LoVo (cell line): Measurements from ENCODE around the gene BCL2L14.

Experiments used
- DNase-seq: peaks from one replicate; pipeline ENCODE4 v3.0.0-alpha.2; 2016; ENCODE audit warnings: low spot score

The BCL2L14 gene, protein sequence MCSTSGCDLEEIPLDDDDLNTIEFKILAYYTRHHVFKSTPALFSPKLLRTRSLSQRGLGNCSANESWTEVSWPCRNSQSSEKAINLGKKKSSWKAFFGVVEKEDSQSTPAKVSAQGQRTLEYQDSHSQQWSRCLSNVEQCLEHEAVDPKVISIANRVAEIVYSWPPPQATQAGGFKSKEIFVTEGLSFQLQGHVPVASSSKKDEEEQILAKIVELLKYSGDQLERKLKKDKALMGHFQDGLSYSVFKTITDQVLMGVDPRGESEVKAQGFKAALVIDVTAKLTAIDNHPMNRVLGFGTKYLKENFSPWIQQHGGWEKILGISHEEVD

DNA sequence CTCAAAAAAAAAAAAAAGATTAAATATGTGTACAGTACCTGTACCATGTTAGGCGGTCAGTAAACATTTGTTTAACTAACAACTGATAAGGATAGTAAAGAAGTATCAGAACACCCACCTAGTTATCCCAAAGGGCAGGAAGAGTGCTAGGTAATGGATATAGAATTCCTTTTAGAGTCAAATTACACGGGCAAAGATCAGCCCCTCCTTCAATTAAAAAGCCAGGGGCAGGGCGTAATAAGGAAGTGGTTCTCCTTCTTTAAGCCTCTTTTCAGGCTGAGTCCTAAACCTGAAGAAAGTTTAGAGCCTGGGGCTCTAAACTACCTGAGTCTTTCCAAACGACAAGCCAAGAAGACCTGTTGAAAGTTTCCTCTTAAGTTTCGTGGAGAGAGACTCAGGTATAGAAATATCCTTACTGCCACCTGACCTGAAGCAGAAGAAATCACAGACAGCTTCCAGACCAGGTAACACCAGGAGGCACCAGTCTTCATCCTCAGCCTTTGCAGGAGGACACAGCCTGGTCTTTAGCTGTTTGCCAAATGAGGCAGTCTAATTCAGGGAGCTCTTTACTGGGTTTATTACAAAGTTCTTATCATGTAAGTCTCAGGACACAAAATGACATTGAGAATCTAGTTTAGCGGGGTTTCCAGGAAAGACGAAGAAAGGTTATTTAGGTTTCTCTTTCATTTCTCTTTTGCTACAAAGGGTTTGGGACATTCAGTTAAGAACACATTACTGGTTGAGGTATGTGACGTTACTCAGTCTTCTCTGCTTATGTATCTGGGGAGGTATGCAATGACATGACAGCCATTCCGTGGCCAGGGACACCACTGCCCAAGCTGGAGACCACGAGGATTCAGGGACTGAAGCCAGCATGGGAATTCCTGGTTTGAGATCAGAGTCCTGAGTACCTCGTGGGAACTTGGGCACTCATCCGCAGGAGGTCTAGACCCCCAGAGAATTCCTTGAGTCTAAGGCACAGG is at the start of gene BCL2L14:
Gene BCL2L14, plus strand, starts transcription at position 266 of the 983 bp plus-strand sequence. CDS start 8,367 bp downstream, outside the sequence.
- DNase-seq, result peak; percentile 81

DNA sequence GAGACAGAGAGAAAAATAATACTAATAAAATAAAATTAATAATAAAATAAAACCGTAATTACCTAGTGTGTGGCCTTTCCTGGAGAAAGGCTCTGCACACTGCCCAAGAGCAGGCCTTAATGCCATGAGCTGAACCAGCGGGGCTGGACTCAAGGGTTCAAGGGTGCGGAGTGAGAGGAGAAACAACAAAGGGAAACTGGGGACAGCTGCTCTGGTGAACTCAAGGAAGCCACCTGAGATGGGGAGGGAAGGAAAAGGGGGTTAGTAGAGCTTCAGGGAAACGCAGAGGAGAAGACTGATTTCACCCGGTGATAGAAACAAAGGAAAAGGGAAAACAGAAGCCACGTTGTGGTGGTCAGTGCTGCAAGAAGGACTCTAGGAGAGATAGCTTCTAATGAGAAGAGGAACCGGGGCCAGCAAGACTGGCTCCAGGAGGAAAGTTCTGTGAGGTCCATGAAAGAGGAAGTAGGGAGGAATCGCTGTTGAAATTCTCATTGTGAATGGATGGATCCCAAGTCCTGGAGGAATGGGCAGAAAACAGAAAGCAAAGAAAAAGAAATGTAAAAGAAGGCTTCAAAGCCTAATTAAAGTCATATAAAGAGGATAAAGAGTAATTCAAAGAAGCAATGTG is 48.3 kb upstream of the BCL2L14 start:
- DNase-seq, result no peak

GRCh38 chr12:12023456-12023855 is 47.3 kb upstream of the BCL2L14 start:
- DNase-seq, result no peak

DNA sequence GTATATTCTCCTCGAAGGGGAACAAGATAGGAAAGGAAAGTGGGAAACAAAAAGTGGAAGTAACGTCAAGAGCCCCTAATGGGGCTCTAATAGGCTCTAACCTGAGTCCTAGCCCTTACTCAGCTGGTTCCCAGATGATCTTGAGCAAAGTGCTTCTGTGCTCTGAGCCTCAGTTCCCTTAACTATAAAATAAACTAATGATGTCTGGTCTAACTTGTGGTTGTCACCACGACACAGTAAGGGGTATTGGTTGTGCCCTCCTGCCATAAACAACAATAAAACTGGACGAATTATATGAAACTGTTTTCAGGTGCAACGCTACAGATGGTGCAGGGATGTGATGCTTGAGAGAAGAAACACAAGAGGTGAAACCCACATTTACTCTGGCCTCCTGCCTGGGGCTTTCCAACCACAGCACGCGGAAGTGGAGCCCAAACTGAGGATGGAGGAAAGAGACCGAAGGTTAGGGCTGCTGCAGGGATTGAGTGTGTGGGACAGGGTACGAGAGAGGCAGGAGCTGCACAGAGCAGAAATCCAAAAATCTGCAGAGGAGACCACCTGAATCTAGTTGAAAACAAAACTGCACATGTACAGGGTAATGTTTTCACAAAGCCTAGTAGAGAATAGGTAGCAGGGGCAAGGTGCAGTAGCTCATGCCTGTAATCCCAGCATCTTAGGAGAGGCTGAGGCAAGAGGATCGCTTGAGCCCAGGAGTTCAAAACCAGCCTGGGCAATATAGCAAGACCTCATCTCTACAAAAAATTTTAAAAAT is 45.6 kb upstream of the BCL2L14 start:
- no peak for DNase-seq

- no peak for DNase-seq
Observed at GRCh38 chr12:12025799-12026386, 44.8 kb upstream of the BCL2L14 start.

DNA sequence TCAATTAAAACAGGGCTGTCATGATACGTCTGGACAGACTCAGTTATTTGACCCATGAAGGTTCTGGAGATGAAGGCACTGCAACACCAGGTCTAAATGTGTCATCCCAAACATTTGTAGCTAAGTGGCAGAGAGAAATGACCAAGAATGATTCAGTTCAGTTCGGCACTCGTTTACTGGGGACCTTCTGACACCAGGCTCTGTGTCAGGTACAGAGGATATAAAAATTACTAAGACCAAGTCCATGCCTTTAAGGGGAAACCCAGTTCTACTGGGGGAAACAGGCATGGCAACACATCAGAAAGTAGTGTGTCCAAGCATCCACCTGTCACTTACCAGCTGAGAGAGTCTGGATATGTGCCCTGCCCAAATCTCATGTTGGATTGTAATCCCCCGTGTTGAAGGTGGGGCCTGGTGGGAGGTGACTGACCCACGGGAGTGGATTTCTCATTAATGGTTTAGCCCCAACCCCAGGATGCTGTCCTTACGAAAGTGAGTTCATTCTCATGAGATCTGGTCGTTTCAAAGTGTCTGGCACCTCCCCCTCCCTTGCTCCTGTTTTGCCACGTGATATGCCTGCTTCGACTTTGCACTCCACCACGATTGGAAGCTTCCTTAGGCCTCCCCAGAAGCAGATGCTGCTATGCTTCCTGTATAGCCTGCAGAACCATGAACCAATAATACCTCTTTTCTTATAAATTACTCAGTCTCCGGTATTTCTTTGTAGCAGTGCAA is 41.9 kb upstream of the BCL2L14 start:
- no peak for DNase-seq

- DNase-seq, result no peak
Observed at GRCh38 chr12:12029653-12030052, 41.1 kb upstream of the BCL2L14 start.

DNA sequence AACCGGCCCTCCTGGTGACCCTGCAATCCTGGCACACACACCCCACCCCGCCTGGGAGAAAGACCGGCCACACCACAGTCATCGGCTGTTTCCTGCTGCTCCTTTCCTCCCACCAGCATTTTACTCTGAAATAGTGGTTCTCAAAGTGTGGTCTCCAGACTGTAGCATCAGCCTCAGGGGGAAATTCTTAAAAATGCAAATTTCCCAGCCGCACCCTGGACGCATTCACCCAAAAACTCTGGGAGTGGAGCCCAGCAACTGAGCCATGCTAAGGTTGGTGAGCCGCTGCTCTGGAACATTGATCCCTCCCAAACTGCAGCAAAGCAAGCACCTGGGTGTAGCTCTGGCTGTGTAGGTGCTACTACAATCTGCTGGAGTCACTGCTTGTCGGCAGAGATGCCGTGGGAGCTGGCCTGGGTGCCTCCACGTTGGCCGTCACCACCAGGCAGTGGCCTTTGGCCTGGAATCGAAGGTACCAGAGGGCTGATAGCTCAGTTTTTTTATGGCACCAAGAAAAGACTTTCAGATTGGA is 38.4 kb upstream of the BCL2L14 start:
- DNase-seq, result no peak

- peak; percentile 90 for DNase-seq
Observed at GRCh38 chr12:12032851-12033797, 37.6 kb upstream of the BCL2L14 start.

- DNase-seq, result no peak
Observed at GRCh38 chr12:12033824-12034223, 36.9 kb upstream of the BCL2L14 start.

GRCh38 chr12:12034344-12034743 is 36.4 kb upstream of the BCL2L14 start:
- no peak for DNase-seq

DNA sequence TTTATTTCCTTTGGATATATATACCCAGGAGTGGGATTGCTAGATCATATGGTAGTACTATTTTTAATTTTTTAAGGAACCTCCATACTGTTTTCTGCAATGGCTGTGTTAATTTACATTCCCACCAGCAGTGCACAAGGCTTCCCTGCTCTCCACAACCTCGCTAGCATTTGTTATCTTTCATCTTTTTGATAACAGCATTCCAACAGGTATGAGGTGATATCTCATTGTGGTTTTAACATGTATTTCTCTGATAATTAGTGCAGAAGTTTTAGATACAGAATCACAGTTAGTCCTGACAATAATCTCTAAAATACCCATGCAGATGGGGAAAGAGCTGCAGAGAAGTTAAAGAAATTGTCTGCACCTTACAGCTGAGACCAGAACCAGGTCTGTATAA is 35.5 kb upstream of the BCL2L14 start:
- no peak for DNase-seq

- DNase-seq, result no peak
Observed at GRCh38 chr12:12036901-12037300, 33.8 kb upstream of the BCL2L14 start.

DNA sequence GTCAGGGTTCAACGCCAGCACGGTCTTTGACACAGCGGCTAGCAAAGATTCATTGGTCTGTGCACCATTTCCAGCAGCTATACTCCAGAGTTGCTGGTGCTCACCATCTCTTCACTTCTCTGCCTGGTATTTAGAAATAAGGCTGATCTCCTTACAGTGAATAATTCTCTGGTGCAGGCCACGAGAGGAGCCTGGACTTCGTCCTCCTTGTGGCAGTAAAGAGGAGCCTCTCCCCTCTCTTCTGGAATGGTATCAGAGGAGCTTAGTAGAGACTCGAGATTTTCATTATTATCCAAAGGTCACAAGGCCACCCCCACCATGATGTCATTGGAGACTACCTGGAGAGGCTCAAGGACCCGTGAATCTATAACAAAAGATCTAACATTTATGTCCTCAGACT is 30.8 kb upstream of the BCL2L14 start:
- DNase-seq, result peak; percentile 33

GRCh38 chr12:12046401-12046800 is 24.3 kb upstream of the BCL2L14 start:
- no peak for DNase-seq

- DNase-seq, result no peak
Observed at GRCh38 chr12:12047682-12048081, 23.1 kb upstream of the BCL2L14 start.

DNA sequence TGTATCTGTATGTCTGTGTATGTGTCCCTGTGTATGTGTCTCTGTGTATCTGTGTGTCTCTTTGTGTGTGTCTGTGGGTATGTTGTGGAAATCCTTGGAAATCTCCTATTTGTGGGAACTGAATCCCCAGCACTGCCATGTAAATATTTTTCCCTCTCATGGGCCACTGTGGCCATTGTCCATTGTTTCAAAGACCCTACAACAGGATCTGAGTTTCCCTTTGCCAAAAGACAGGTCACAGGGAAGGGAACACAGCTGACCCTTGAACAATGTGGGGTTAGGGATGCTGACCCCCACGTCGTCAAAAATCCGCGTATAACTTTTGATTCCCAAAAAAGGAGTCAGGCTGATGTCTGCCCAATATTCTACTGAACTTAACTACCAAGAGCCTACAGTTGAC is 22.5 kb upstream of the BCL2L14 start:
- DNase-seq, result no peak

DNA sequence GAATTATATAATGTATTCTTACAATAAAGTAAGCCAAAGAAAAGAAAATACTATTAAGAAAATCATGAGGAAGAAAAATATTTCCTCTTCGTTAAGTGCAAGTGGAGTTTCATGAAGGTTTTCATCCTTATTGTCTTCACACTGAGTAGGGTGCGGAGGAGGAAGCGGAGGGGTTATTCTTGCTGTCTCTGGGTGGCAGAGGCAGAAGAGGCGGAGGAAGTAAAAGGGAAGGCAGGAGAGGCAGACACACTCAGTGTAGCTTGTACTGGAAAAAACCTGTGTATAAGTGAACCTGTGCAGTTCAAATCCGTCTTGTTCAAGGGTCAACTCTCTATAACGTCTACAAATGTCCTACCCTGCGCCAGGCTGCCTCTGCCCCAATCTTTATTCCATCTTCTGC is 22.0 kb upstream of the BCL2L14 start:
- no peak for DNase-seq

DNA sequence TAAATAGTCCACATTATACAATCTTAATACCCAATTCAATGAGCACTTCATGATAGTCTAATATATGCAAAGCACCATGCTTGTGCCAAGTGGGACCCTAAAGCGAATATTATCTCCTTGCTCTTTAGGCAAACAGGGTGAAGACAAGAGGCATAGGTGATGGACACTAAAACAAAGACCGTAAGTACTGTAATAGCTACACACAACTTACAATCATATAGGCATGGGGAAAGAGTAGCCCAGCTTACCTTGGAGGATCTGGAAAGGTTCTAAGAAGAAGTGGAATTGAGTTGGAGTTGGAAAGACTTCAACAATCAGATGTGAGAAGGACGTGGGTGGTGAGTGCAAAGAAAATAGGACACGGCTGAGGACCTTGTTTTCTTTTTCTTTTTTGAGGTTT is 19.1 kb upstream of the BCL2L14 start:
- no peak for DNase-seq
